Lung (tissue), 12 donors: ENCODE measurements around the gene TGFB1. TPM values are rescaled to one million over a fixed set of nuclear protein-coding genes. Genes with fewer than 3 reads are reported as not detected.

Source experiments
- ATAC-seq: fragments of 200-7000 bp; cut with Tn5 transposase; one replicate; pipeline ENCODE4 v1.9.1; 2020; ENCODE audit warnings: moderate number of reproducible peaks; ENCODE audit not compliant: insufficient read depth, low FRiP score
- DNase-seq, 3 donors: peaks; one replicate each; pipeline ENCODE4 v3.0.0-alpha.2; 2013 to 2017
- H3K27ac ChIP-seq, 2 donors: one replicate each; pipeline ENCODE4 v1.5.1; 2013; ENCODE audit warnings: mild to moderate bottlenecking in 2 of 2, moderate library complexity in 2 of 2, control low read depth in 1 of 2, inconsistent platforms in 1 of 2, low read depth in 1 of 2, low read length in 1 of 2
- H3K27me3 ChIP-seq, 3 donors: one replicate each; pipeline ENCODE4 v1.5.1; 2013; ENCODE audit warnings: low read length in 2 of 3; ENCODE audit not compliant: control insufficient read depth in 3 of 3, insufficient read depth in 3 of 3
- H3K36me3 ChIP-seq, 4 donors: one replicate each; pipeline ENCODE4 v1.5.1; 2013; ENCODE audit warnings: low read length in 4 of 4, mild to moderate bottlenecking in 1 of 4, moderate library complexity in 1 of 4; ENCODE audit not compliant: control insufficient read depth in 4 of 4, insufficient read depth in 4 of 4
- H3K4me1 ChIP-seq, 5 donors: one replicate each; pipeline ENCODE4 v1.5.1; 2013; ENCODE audit warnings: low read length in 5 of 5, mild to moderate bottlenecking in 2 of 5, moderate library complexity in 1 of 5; ENCODE audit not compliant: control insufficient read depth in 5 of 5, insufficient read depth in 5 of 5
- H3K4me3 ChIP-seq: one replicate; pipeline ENCODE4 v1.5.1; 2013; ENCODE audit warnings: mild to moderate bottlenecking, control low read depth, moderate library complexity
- H3K9ac ChIP-seq, 2 donors: one replicate each; pipeline ENCODE4 v1.5.1; 2013; ENCODE audit warnings: low read length in 2 of 2, control low read depth in 1 of 2; ENCODE audit not compliant: insufficient read depth in 1 of 2
- H3K9me3 ChIP-seq, 4 donors: one replicate each; pipeline ENCODE4 v1.5.1; 2013; ENCODE audit warnings: low read length in 3 of 4, mild to moderate bottlenecking in 1 of 4, moderate library complexity in 1 of 4; ENCODE audit not compliant: control insufficient read depth in 4 of 4, insufficient read depth in 3 of 4
- CTCF ChIP-seq: IDR thresholded peaks from 2 replicates; pipeline ENCODE4 v1.5.1; 2012; ENCODE audit warnings: mild to moderate bottlenecking; ENCODE audit errors: control extremely low read depth, extremely low read depth
- WGBS, 2 donors: extraction: QIAGEN DNeasy Blood & Tissue Kit; methylation state at CpG; one replicate each; pipeline ENCODE4 v1.1.7; 2013; 5-methylcytosine and 5-hydroxymethylcytosine counted together
- polyA plus RNA-seq, 2 donors: library from polyadenylated mRNA; stranded (reverse); fragments of 200-250 nt; gene quantifications; one replicate each; pipeline ENCODE4 v1.2.1, GENCODE V29; 2013
- total RNA-seq, 2 donors: library from RNA; depleted of rRNA in 1 of 2; stranded (reverse); fragments of >200 nt in 1 of 2; gene quantifications; one replicate each; pipeline ENCODE4 v1.2.1, GENCODE V29; 2014 to 2021
- donor health status: control.
- donor health status: control.
- donor health status: Bipolar disorder and iron deficiency.
- donor health status: healthy.
- donor health status: DM: yes; HTN: yes; CAD: no.

The TGFB1 gene
- total and polyA plus RNA-seq, 4 donors, result 18.0 to 88.8 (median 47.6) TPM

DNA sequence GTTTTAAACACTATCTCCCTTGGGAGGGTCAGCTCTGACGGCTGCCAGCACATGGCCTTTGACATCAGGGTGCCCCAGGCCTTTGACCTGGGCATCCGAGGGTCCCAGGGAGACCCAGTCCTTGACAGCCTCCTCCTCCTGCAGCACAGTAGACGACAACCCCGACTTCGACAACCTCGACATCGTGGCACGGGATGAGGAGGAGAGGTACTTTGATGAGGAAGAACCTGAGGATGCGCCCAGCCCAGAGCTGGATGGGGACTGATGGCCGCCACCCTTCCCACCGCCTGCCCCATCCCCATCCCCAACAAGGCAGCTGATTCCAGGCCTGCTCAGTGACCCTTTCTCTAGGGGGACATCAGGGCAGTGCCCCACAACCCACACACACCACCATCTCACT is 31.3 kb downstream of the TGFB1 start:
- ATAC-seq (no peak), DNase-seq (no peak)
- H3K27me3 ChIP-seq, result no peaks in the 10 kb centered on the region
- H3K4me1 ChIP-seq, result peaks cover 0 to 32% (median 13%) of the 10 kb centered on the region in 5 donors
- peak overlapping the region; percentile 12 to 41 for H3K27ac ChIP-seq
- no peaks in the 10 kb centered on the region for H3K9me3 ChIP-seq
- TF ChIP-seq CTCF, result no peak
- H3K4me3 ChIP-seq, result no peak overlapping the region
- 89 to 92% methylated on average over 11 of the region's 11 CpGs for whole genome bisulfite sequencing, 2 donors
- no peak overlapping the region for H3K9ac ChIP-seq
- peaks cover 0 to 39% (median 15%) of the 10 kb centered on the region in 4 donors for H3K36me3 ChIP-seq

- Histone ChIP-seq H3K27ac (peak overlapping the region in 1 of 2 donors; percentile 47), H3K9ac (no peak overlapping the region), H3K4me1 (peaks cover 0 to 26% (median 13%) of the 10 kb centered on the region in 5 donors), H3K9me3 (no peaks in the 10 kb centered on the region), H3K36me3 (peaks cover 6 to 43% (median 21%) of the 10 kb centered on the region in 4 donors), H3K4me3 (no peak overlapping the region), H3K27me3 (no peaks in the 10 kb centered on the region)
- 49 to 50% methylated on average over 10 of the region's 10 CpGs for WGBS, 2 donors
- DNase-seq (peak; percentile 41 to 72 (median 64)), ATAC-seq (no peak)
- peak; percentile 44 for TF ChIP-seq CTCF
Measured at GRCh38 chr19:41321600-41322270, 32.0 kb downstream of the TGFB1 start.

GRCh38 chr19:41321204-41321599 is 32.5 kb downstream of the TGFB1 start:
- no peak for TF ChIP-seq CTCF
- Histone ChIP-seq H3K9me3 (no peaks in the 10 kb centered on the region), H3K4me1 (peaks cover 0 to 23% (median 13%) of the 10 kb centered on the region in 5 donors), H3K4me3 (no peak overlapping the region), H3K9ac (no peak overlapping the region), H3K36me3 (peaks cover 6 to 49% (median 25%) of the 10 kb centered on the region in 4 donors), H3K27ac (peak overlapping the region in 1 of 2 donors; percentile 47), H3K27me3 (no peaks in the 10 kb centered on the region)
- DNase-seq (no peak), ATAC-seq (no peak)
- 71 to 81% methylated on average over 7 of the region's 7 CpGs for WGBS, 2 donors
